ENCODE data around the gene HAS3. TPM values are rescaled to one million over a fixed set of nuclear protein-coding genes. Genes with fewer than 3 reads are reported as not detected.

Gene HAS3
- total RNA-seq, 1 donor from 2014 or later: not detected

GRCh38 chr16:69093974-69094373 is 11.5 kb upstream of the HAS3 start:
- DNase-seq (ENCODE audit: low spot score in 2 of 2): no peak
- no peak overlapping the region for H3K27ac ChIP-seq
- no peaks in the 10 kb centered on the region for H3K9me3 ChIP-seq
- intact Hi-C loops (cut with DNase I): no loop called here
- H3K4me3 ChIP-seq: no peak overlapping the region
- no peak for TF ChIP-seq CTCF (IDR thresholded peaks at IDR 0.05)
- H3K27me3 ChIP-seq: no peaks in the 10 kb centered on the region
- H3K4me1 ChIP-seq: no peaks in the 10 kb centered on the region
- H3K36me3 ChIP-seq: no peaks in the 10 kb centered on the region

DNA sequence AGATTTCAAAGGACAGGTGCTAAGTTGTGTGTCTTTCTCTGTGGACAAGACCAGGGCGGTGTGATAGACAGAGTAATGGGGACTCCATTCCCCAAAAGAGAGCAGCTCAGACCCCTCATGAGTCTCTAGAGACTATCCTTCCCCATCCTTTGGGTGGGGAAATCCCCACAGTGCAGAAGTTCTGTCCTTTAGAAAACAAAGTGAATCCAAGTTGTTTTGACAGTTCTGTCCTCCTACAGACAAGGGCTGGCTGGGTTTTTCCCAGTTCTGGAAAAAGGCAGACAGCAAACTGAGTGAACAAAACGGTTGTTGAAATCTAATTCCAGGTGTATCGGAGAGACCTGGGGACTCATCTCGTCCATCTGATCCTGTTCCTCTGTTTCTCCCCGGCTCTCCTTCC is 11.0 kb upstream of the HAS3 start:
- Histone ChIP-seq H3K27me3 (no peaks in the 10 kb centered on the region), H3K4me3 (no peak overlapping the region), H3K27ac (no peak overlapping the region), H3K4me1 (no peaks in the 10 kb centered on the region), H3K9me3 (no peaks in the 10 kb centered on the region), H3K36me3 (no peaks in the 10 kb centered on the region)
- TF ChIP-seq CTCF (IDR thresholded peaks at IDR 0.05): no peak
- DNase-seq (ENCODE audit: low spot score in 2 of 2): no peak
- intact Hi-C loops (cut with DNase I): no loop called here

GRCh38 chr16:69095193-69095592 is 10.3 kb upstream of the HAS3 start:
- intact Hi-C loops (cut with DNase I): no loop called here
- H3K27me3 ChIP-seq: no peaks in the 10 kb centered on the region
- no peaks in the 10 kb centered on the region for H3K36me3 ChIP-seq
- H3K4me1 ChIP-seq: no peaks in the 10 kb centered on the region
- H3K27ac ChIP-seq: no peak overlapping the region
- no peak overlapping the region for H3K4me3 ChIP-seq
- H3K9me3 ChIP-seq: no peaks in the 10 kb centered on the region
- no peak for TF ChIP-seq CTCF (IDR thresholded peaks at IDR 0.05)
- DNase-seq (ENCODE audit: low spot score in 2 of 2): no peak

- no peak for TF ChIP-seq CTCF (IDR thresholded peaks at IDR 0.05)
- no peak for DNase-seq (ENCODE audit: low spot score in 2 of 2)
- Histone ChIP-seq H3K27me3 (no peaks in the 10 kb centered on the region), H3K27ac (no peak overlapping the region), H3K4me3 (no peak overlapping the region), H3K4me1 (no peaks in the 10 kb centered on the region), H3K36me3 (no peaks in the 10 kb centered on the region), H3K9me3 (no peaks in the 10 kb centered on the region)
- intact Hi-C loops (cut with DNase I): no loop called here
Measured at GRCh38 chr16:69100071-69100691, 5.3 kb upstream of the HAS3 start.

GRCh38 chr16:69106491-69107315 is 1.2 kb downstream of the HAS3 start:
- Histone ChIP-seq H3K4me1 (peaks cover 16 to 20% of the 10 kb centered on the region in 2 donors), H3K4me3 (peak overlapping the region; percentile 57 to 76), H3K36me3 (peaks cover 0 to 14% of the 10 kb centered on the region in 2 donors), H3K27ac (no peak overlapping the region), H3K9me3 (no peaks in the 10 kb centered on the region), H3K27me3 (no peaks in the 10 kb centered on the region)
- intact Hi-C loops (cut with DNase I): no loop called here
- no peak for TF ChIP-seq CTCF (IDR thresholded peaks at IDR 0.05)
- no peak for DNase-seq (ENCODE audit: low spot score in 2 of 2)

Data from ascending aorta (tissue), 2 donors.